Measurements from ENCODE around the gene SCRN1. TPM values are rescaled to one million over a fixed set of nuclear protein-coding genes. Genes with fewer than 3 reads are reported as not detected.

SCRN1 gene
- total and polyA plus RNA-seq, 2 experiments from 2014 or later, result 47.1 to 73.5 TPM

DNA sequence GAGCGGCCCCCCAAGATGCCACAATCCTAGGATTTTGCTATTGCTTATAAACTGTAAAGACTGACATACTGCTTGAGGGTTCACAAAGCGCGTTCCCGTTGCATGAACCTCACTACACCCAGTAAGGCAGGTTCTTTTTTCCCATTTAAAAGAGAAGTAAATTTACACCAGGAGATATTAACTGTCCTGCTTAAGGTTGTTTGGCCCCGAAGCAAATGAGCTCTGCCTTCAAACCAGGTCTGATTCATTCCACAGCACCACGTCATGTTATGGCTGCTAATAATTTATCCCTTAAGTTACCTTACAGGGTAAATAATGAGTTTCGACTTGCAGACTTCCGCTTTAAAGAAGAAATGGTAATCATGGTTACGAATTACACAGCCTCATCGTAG lies 37.5 kb upstream of the SCRN1 start:
- H3K9me3 ChIP-seq (ENCODE audit: low read depth), result no peaks in the 10 kb centered on the region
- H3K79me2 ChIP-seq, result peaks cover 69% of the 10 kb centered on the region
- H3K4me2 ChIP-seq, result peak overlapping the region; percentile 77
- no peaks in the 10 kb centered on the region for H3K36me3 ChIP-seq (replicated peaks; ENCODE audit: insufficient read depth, low read depth)
- peak overlapping the region; percentile 56 for H2AFZ ChIP-seq
- H3K27me3 ChIP-seq, result no peaks in the 10 kb centered on the region
- H3K27ac ChIP-seq, result peak overlapping the region; percentile 81
- H3K4me1 ChIP-seq (ENCODE audit: insufficient read depth), result peaks cover 27% of the 10 kb centered on the region
- peak overlapping the region; percentile 47 for H3K4me3 ChIP-seq
- WGBS (ENCODE audit: low lambda C conversion rate, missing lambda C conversion rate), result 2% methylated on average over 10 of the region's 10 CpGs
- no peaks in the 10 kb centered on the region for H3K9me2 ChIP-seq (replicated peaks; ENCODE audit: insufficient read depth)
- TF ChIP-seq CTCF (IDR thresholded peaks at IDR 0.05; ENCODE audit: poor library complexity), result no peak
- TF ChIP-seq EZH2phosphoT487 (IDR thresholded peaks at IDR 0.05; ENCODE audit: low read depth, severe bottlenecking, unreplicated experiment), result no peak
- no peak for TF ChIP-seq EZH2 (IDR thresholded peaks at IDR 0.05; ENCODE audit: borderline replicate concordance)
- peaks cover 9% of the 10 kb centered on the region for H4K20me1 ChIP-seq (ENCODE audit: insufficient read depth, poor library complexity, severe bottlenecking)
- DNase-seq (ENCODE audit: low spot score), result peak; percentile 70

DNA sequence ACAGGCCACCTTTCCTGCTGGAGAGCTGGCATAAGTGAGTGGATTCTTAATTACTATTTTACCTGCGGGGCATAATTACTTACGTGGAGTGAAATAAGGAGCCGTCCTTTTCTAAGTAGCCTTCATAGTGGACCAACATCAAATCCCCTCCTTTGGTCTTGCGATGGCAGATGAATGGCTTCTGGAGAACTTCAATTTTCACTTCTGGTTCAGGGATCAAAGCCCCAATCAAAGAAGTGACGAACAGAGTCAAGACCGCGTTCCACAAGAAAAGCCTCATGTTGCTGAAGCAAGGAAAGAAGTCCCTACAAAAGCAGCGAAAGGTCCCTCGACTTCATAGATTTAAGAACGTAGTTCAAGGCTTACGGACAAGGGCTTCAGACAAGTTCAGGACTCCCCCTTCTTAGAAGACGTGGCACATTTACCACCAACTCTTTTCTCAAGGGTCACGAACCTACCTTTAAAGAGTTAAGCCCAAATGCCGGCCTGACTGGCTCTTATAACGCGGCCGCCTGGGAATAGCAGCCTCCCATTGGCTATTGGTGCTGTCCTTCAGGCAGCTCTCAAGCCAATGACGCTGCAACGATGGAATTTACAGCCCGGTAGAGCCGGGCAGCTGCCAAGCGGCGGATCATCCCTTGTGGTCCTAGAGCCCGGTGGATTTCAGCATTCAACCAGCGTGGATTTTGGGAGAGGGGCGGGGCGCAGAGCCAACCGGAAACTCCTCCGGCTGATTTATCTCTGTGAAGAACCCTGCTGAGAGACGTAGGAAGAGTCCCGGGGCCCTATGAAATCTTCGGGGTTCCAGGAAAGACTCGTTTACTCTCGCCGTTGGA lies 36.8 kb upstream of the SCRN1 start, which contains the start of gene FKBP14:
Gene FKBP14 (minus strand): TSS at position 474 of the 836 bp plus-strand sequence. CDS start 194 bp downstream, at position 280.
- Histone ChIP-seq H3K4me2 (peak within 1 kb of the TSS; percentile 77), H3K9me3 (ENCODE audit: low read depth) (no peaks in the 10 kb centered on the region), H3K79me2 (peaks cover 64% of the 10 kb centered on the region), H3K4me3 (peak within 1 kb of the TSS; percentile 53), H3K36me3 (replicated peaks; ENCODE audit: insufficient read depth, low read depth) (no peaks in the 10 kb centered on the region), H3K27ac (peak within 1 kb of the TSS; percentile 85), H4K20me1 (ENCODE audit: insufficient read depth, poor library complexity, severe bottlenecking) (peaks cover 2% of the 10 kb centered on the region), H3K9me2 (replicated peaks; ENCODE audit: insufficient read depth) (no peaks in the 10 kb centered on the region), H3K27me3 (no peaks in the 10 kb centered on the region), H2AFZ (peak within 1 kb of the TSS; percentile 56), H3K4me1 (ENCODE audit: insufficient read depth) (peaks cover 27% of the 10 kb centered on the region)
- TF ChIP-seq CTCF (IDR thresholded peaks at IDR 0.05; ENCODE audit: poor library complexity) (no peak), EZH2phosphoT487 (IDR thresholded peaks at IDR 0.05; ENCODE audit: low read depth, severe bottlenecking, unreplicated experiment) (no peak), EZH2 (IDR thresholded peaks at IDR 0.05; ENCODE audit: borderline replicate concordance) (no peak)
- under 1% methylated on average over 35 of the region's 35 CpGs for WGBS (ENCODE audit: low lambda C conversion rate, missing lambda C conversion rate)
- peak; percentile 99 for DNase-seq (ENCODE audit: low spot score)

- no peak overlapping the region for H3K27ac ChIP-seq
- H3K36me3 ChIP-seq (replicated peaks; ENCODE audit: insufficient read depth, low read depth), result no peaks in the 10 kb centered on the region
- WGBS (ENCODE audit: low lambda C conversion rate, missing lambda C conversion rate), result 96% methylated on average over 6 of the region's 6 CpGs
- H2AFZ ChIP-seq, result no peak overlapping the region
- peaks cover 41% of the 10 kb centered on the region for H3K79me2 ChIP-seq
- H3K9me3 ChIP-seq (ENCODE audit: low read depth), result no peaks in the 10 kb centered on the region
- no peaks in the 10 kb centered on the region for H3K9me2 ChIP-seq (replicated peaks; ENCODE audit: insufficient read depth)
- peak overlapping the region; percentile 20 for H3K4me2 ChIP-seq
- TF ChIP-seq EZH2 (IDR thresholded peaks at IDR 0.05; ENCODE audit: borderline replicate concordance), result no peak
- no peak for TF ChIP-seq CTCF (IDR thresholded peaks at IDR 0.05; ENCODE audit: poor library complexity)
- no peak for TF ChIP-seq EZH2phosphoT487 (IDR thresholded peaks at IDR 0.05; ENCODE audit: low read depth, severe bottlenecking, unreplicated experiment)
- peaks cover 10% of the 10 kb centered on the region for H3K4me1 ChIP-seq (ENCODE audit: insufficient read depth)
- H4K20me1 ChIP-seq (ENCODE audit: insufficient read depth, poor library complexity, severe bottlenecking), result no peaks in the 10 kb centered on the region
- no peak for DNase-seq (ENCODE audit: low spot score)
- H3K4me3 ChIP-seq, result no peak overlapping the region
- no peaks in the 10 kb centered on the region for H3K27me3 ChIP-seq
These were observed 33.9 kb upstream of the SCRN1 start for GRCh38 chr7:30023524-30023923.

Data from hepatocyte (in vitro differentiated cells).